Activated naive CD4-positive, alpha-beta T cell treated with anti-CD3 and anti-CD28 coated beads, Interleukin-2, amount 50 U/mL, for 16 hours (primary cell): Measurements from ENCODE around the gene SKAP1.
"Not testable (repeated sequence)": the region's sequence is repeated elsewhere in the genome, so short reads cannot be mapped to it uniquely, and the experiment has no call there.

ENCODE experiments used
- DNase-seq: peaks from one replicate; pipeline ENCODE4 v3.0.0-alpha.2; 2020

Gene SKAP1

DNA sequence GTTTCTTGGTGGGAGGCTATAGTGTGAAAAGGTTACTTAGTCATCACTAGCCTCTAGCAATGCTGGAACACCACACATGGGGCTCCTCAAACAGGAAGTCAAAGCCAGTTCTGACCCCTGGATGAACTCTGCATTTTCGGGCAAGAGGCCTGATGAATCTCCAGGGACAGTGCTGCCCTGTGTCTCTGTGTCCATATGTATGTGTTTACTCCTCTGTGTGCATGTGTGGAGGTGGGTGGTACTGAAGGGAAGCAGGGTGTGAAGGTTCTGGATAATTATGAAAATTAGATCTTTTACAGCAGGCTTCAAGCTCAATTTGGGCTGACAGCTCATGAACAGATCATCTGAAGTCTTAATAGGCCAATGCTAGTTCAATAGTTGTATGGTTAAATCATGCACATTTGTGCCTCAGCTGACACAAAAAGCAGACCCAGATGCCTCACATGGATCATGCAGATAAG lies 188.9 kb downstream of the SKAP1 start:
- no peak for DNase-seq

DNA sequence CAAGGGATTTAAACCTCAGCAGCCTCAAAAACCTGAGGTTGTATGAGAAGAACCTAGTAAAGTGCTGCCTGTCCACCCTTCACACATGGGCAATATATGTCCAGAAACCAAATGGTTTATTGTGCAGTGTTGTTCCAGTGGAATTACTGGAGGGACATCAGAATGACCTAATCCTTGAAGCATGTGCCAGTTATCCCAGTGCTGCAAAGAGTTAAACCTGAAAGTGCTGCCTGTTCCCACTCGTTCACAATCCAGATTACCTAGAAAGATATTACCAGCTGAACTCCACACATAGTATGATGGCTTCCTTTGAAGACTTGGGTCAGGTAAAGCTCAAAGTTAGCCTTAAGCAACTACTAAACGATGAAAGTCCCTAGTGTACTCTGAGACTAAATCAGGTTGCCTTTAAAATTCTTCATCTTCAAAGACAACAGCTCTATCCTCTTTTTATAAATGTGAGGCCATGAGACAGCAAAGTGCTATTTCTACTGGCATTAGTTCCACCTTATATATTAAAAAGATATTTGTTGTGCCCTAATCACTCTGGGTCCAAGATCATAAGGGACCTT lies 189.4 kb downstream of the SKAP1 start:
- DNase-seq = no peak

- DNase-seq = no peak
Observed at GRCh38 chr17:48240122-48240521, 189.9 kb downstream of the SKAP1 start.

GRCh38 chr17:48239603-48239995 lies 190.4 kb downstream of the SKAP1 start:
- no peak for DNase-seq

- DNase-seq = no peak
Observed at GRCh38 chr17:48238933-48239602, 190.9 kb downstream of the SKAP1 start.

DNA sequence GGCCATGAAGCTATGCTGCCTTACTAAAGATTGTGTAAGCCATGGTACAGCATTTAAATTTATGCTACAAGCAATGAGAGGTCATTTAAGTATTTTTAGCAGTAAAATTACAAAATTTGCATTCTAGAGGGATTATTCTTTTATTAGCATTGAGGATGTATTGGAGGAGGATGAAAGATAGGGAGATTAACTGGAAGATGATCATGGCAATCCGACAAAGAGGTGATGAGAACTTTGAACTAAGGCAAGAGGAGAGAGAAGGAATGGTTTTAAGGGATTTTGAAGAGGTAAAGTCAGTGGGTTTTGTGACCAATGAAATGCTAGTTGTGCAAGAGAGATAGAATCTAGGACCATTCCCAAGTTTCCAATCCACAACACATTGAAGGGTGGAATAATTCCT lies 192.6 kb downstream of the SKAP1 start:
- no peak for DNase-seq

GRCh38 chr17:48236681-48237134 lies 193.3 kb downstream of the SKAP1 start:
- DNase-seq = no peak

DNA sequence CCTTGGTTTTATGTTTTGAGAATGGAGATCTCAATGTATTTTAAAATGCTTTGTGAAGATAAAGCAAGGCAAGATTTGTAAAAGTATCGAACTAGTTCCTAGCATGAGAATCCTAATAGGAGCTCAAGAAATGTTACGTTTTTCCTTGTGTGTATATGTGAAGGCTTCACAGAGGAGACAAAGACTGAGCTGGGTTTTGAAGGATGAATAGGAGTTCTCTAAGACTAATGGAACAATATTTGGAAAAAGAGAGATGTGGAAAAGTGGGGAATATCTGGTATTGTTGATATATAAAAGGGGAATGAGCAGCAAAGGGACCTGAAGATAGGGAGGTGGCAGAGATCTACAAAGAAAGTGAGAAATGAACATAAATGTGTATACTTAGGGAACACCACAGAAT lies 195.1 kb downstream of the SKAP1 start:
- no peak for DNase-seq

DNA sequence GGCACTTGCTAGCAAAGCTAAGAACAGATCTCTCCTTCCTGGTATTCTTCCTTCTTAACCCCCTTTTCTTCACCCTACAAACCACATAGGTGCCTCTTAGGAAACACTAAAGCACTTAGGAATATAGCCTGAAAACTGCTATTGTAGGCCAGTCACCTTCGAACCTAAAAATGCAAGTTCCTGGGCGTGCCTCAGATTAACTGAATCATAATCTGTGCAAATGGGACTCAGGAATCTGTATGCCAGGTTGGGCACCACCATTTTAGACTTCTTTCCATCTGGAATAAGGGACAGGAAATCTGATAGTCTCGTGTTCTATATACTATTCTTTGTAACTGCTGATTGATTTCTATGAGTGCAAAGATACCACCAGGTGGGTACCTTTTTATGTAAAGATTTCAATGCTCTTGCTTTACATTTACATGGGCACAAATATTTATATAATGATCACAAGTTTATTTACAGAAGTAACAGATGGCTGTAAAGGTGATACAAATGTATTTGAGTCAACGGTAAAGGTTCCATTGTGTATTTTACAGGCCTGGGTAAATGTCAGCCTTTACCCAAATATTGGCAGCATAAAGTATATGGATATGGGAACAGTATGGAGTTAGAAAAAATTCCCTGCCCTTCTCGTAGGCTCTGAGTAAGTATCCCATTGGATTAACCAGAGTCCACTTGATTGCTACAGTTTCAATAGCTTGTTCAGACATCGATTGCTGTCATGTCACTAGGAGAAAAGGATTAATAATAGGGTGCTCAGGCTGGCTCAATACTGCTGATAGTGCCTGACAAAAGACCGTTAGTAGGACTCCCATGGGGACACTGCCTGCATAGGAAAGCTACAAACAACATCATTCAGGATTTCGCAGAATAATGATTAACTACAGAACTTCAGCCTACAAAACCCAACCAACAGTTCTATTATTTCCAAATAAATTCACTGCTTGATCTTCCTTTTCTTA lies 197.7 kb downstream of the SKAP1 start:
- no peak for DNase-seq

DNA sequence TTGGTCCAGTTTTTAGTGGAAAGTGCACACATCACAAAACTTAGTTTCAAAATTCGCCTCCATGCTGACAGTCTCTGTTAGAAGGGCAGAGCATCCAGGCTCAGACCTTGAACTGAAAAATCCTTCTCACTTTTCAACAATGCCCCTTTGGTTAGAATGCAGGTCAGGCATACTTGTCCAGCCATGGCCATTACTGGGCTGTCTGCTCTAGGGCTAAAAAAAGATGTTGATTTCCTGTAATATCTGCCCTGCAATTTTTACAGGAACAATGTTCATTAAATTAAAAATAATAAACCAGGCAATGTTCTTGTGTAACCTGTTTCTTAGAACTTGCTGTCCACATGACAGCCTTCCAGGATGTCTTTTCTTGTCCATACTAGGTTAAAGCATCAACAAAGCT lies 200.1 kb downstream of the SKAP1 start:
- DNase-seq = no peak

DNA sequence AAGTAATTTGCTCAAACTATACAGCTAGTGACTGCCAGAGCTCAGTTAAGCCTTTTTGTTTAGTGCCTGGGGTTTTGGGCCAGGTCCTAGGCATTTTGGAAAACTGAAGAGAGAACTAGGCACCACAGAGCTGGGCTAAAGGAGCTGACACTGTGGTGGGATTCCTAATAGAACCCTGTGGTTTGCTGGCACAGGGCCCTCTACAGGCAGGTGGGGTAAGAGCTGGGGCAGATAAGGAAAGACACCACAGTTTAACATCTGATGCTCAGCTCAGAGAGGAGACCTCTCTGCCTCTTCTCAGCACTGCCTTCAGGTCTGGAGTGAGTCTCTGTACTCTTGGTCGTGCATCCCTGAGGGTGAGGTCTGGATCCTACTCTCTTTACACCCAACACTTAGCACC lies 201.3 kb downstream of the SKAP1 start:
- no peak for DNase-seq

- no peak for DNase-seq
Observed at GRCh38 chr17:48225725-48226567, 204.1 kb downstream of the SKAP1 start.

DNA sequence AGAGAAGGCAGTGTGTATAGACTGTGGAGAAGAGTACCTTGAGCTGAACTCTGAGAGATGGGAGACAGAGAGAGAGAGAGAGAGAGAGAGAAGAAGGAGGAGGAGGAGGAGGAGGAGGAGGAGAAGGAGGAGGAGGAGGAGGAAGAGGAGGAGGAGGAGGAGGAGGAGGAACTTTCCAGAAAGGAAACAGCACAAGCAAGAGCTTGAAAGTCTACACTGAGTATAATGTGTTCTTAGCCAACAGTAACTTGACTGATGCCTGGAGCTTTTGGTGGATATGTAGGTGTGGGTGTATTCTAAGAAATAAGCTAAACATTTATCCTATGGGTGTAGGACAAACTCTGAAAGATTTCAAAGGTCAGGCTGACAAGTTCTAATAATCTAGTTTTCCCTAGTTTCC lies 206.1 kb downstream of the SKAP1 start:
- DNase-seq = no peak

GRCh38 chr17:48219617-48220016 lies 210.4 kb downstream of the SKAP1 start:
- DNase-seq = no peak

DNA sequence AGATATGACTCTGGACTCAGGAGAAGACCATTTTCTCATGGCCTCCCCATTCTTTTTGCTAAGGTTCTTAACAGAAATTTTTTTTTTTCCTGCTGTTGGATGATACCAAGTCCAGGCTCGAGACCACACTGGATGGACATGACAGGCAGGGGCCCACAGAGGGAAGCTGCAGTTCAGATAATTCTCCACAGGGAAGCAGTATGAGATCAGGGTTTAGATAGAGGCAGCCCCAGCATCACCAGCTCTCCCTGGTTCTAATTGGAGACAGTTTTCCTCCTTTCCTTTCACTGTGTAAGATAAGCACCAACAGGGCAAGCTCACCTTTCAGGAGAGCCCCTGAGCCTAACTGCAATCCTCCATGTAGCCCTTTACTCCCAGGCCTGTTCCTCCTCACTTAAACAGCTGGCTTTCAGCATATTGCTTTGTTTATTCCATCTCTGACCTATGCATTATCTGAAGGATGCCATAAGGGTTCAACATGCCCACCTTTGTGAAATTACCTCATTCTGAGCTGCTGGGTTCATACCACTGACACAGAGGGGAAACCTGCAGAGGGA lies 214.4 kb downstream of the SKAP1 start:
- DNase-seq = no peak

GRCh38 chr17:48213797-48214196 lies 216.2 kb downstream of the SKAP1 start:
- no peak for DNase-seq

- no peak for DNase-seq
Observed at GRCh38 chr17:48211787-48212186, 218.2 kb downstream of the SKAP1 start.

- no peak for DNase-seq
Observed at GRCh38 chr17:48211011-48211410, 219.0 kb downstream of the SKAP1 start.

DNA sequence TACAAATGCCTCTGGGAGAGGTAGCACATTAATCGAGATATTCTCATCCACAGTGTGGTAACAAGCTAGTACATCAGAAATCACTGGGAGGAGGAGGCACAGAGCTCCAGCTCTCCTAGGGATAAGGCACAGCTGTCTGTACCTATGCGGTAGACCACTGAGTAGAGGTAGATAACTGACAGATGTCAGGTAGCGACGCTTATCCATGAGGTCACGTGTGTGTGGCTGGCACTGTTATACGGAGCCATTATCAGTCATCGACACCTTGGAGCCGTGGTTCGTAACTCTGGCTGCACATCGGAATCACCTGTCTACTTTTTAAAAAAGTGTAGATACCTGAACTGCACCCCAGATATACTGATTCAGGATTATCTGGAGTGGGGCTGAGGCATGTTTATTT lies 220.0 kb downstream of the SKAP1 start:
- no peak for DNase-seq

DNA sequence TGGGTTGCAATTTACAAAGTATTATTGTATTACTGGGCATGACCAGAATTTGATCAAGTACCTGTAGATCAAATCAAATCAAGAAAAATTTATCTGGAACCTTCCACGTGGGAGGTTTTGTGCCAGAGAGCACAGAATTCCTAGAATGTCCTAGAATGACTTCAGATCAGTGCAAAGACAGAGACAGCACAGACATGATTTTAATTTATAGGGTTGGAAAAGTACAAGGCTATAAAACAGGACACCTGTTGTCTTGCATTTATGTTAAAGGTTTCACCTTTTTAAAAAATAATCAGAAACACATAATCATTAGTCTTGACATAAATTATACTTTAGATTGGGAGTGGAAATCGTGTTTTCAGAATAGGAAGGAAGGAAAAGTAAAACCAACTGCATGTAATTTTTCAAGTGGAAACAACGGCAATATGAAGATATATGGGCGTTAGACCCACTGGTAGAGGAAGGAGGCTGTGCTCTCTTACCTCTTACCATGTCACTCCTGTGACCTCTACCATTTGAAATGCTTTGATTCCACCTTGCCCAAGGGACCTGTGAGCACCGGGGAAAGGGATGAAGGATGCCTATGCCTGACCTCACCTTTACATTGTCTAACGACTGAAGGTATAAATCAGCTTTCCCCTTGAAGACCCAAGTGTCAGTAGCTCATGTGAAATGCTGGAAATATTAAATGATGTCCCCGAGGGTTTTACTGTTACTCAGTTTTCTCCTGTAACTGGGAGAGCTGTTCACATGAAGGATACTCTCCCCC lies 222.1 kb downstream of the SKAP1 start:
- DNase-seq = no peak

DNA sequence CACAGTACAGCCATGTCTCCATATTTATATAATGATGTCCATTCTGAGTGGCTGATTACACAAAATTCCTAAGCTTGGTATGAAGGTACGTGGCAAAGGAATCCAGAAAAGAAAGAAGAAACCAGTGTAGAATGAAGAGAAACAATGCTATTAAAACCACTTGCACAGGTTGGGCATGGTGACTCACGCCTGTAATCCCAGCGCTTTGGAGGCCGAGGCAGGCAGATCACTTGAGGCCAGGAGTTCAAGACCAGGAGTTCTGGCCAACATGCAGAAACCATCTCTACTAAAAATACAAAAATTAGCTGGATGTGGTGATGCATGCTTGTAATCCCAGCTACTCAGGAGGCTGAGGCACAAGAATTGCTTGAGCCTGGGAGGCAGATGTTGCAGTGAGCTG lies 223.0 kb downstream of the SKAP1 start:
- not testable (repeated sequence) for DNase-seq

GRCh38 chr17:48202959-48203358 lies 227.1 kb downstream of the SKAP1 start:
- no peak for DNase-seq
